HT-29 (cell line): ENCODE results near the gene PRKAA1. TPM values are rescaled to one million over a fixed set of nuclear protein-coding genes. Genes with fewer than 3 reads are reported as not detected.

Experiments
- DNase-seq: peaks from one replicate; pipeline ENCODE4 v3.0.0-alpha.2; 2015; ENCODE audit warnings: low spot score
- total RNA-seq: library from RNA; depleted of rRNA; stranded (reverse); fragments of >200 nt; shearing (Covaris generic); gene quantifications from 2 replicates; pipeline ENCODE4 v1.2.3, GENCODE V29; 2014; rRNA removed

PRKAA1 gene
- total RNA-seq, result 81.0 and 81.4 TPM in 2 replicates

- peak; percentile 95 for DNase-seq
Measured at GRCh38 chr5:40798012-40798800, at the start of gene PRKAA1. Gene PRKAA1 (minus strand): TSS chr5:40798374. CDS start chr5:40798189, 185 bp downstream.

GRCh38 chr5:40847525-40847924 lies 49.4 kb upstream of the PRKAA1 start:
- DNase-seq, result no peak

- DNase-seq, result no peak
Measured at GRCh38 chr5:40846371-40846770, 48.2 kb upstream of the PRKAA1 start.

GRCh38 chr5:40844565-40844964 lies 46.4 kb upstream of the PRKAA1 start:
- DNase-seq, result no peak

- DNase-seq, result no peak
Measured at GRCh38 chr5:40842351-40842750, 44.2 kb upstream of the PRKAA1 start.

- peak; percentile 66 for DNase-seq
Measured at GRCh38 chr5:40841068-40841805, 43.1 kb upstream of the PRKAA1 start, which contains the start of gene CARD6. Gene CARD6 (plus strand): TSS chr5:40841367. CDS start chr5:40841383, 16 bp downstream.

- no peak for DNase-seq
Measured at GRCh38 chr5:40838086-40838485, 39.9 kb upstream of the PRKAA1 start.

- peak; percentile 98 for DNase-seq
Measured at GRCh38 chr5:40834849-40835787, 36.9 kb upstream of the PRKAA1 start, which contains the start of gene RPL37. Gene RPL37 (minus strand): TSS chr5:40835222. CDS start chr5:40835185, 37 bp downstream.

GRCh38 chr5:40834391-40834848 lies 36.2 kb upstream of the PRKAA1 start:
- DNase-seq, result peak; percentile 66

GRCh38 chr5:40833712-40834229 lies 35.6 kb upstream of the PRKAA1 start:
- DNase-seq, result no peak

GRCh38 chr5:40832345-40832744 lies 34.2 kb upstream of the PRKAA1 start:
- no peak for DNase-seq

GRCh38 chr5:40831346-40832210 lies 33.4 kb upstream of the PRKAA1 start:
- no peak for DNase-seq

- no peak for DNase-seq
Measured at GRCh38 chr5:40829748-40830533, 31.8 kb upstream of the PRKAA1 start.

GRCh38 chr5:40828690-40829661 lies 30.8 kb upstream of the PRKAA1 start:
- DNase-seq, result peak; percentile 23

- DNase-seq, result peak; percentile 31
Measured at GRCh38 chr5:40828021-40828631, 30.0 kb upstream of the PRKAA1 start.

GRCh38 chr5:40827188-40827977 lies 29.2 kb upstream of the PRKAA1 start:
- DNase-seq, result no peak
